ENCODE results near the gene SHISA9.
A peak's percentile ranks its signal among the peaks of the same experiment; 100 is the strongest.

The SHISA9 gene

GRCh38 chr16:13134836-13135235 lies 233.4 kb downstream of the SHISA9 start:
- no peak for DNase-seq

DNA sequence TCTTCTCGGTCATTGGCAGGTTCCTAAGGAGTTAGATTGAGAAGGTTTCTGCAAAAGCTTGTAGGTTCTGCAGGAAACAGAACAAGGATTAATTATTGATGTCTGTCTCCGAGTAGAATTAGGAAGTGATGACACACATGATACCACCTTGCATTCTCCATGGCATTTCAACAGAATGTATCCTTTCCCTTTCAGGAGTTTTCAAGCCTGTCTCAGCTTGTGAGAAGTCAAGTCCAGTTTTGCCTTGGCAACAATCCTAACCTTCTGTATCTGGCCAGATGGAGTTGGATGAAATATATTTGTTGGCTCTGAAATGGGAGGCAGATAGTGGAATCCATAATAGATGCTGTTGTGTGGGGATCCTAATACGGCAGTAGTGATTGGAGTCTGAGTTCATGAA lies 235.5 kb downstream of the SHISA9 start:
- no peak for DNase-seq

- no peak for DNase-seq
These were observed 237.1 kb downstream of the SHISA9 start for GRCh38 chr16:13138528-13138927.

GRCh38 chr16:13139661-13140241 lies 238.4 kb downstream of the SHISA9 start:
- DNase-seq: no peak

DNA sequence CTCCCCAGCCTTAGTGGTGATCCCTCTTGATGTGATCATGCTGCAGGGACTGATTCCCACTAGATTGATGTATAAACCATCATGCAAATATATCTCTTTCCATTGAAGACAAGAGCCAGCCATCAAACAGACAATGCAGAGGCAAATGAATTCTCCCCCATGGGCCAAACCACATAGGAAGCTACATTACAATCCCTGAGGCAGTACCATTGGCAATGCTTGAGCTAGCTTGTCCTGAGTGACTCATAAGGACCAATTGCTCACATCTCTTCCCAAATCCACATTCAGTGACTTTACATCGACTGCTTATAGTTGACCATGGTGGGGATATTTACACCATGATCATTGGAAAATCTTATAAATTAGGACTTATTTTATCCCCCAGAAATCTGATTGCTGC lies 242.2 kb downstream of the SHISA9 start:
- no peak for DNase-seq

- DNase-seq: no peak
These were observed 245.4 kb downstream of the SHISA9 start for GRCh38 chr16:13146829-13147228.

DNA sequence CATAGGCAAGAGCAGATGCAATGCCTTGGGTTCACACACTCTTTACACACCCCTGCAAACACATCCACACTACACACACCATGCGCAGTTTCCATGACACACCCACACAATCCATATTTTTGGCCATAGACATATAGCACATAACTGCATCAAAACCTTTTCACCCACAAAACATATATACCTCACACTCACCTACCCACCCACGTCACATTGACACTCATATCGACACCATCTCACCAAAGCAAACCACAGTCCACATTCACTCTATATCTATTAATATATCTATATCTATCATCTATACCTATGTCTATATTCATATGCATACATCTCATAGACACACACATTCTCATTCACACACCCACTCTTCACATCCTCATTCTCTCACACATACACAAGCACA lies 246.9 kb downstream of the SHISA9 start:
- no peak for DNase-seq

- DNase-seq: no peak
These were observed 247.4 kb downstream of the SHISA9 start for GRCh38 chr16:13148836-13149235.

DNA sequence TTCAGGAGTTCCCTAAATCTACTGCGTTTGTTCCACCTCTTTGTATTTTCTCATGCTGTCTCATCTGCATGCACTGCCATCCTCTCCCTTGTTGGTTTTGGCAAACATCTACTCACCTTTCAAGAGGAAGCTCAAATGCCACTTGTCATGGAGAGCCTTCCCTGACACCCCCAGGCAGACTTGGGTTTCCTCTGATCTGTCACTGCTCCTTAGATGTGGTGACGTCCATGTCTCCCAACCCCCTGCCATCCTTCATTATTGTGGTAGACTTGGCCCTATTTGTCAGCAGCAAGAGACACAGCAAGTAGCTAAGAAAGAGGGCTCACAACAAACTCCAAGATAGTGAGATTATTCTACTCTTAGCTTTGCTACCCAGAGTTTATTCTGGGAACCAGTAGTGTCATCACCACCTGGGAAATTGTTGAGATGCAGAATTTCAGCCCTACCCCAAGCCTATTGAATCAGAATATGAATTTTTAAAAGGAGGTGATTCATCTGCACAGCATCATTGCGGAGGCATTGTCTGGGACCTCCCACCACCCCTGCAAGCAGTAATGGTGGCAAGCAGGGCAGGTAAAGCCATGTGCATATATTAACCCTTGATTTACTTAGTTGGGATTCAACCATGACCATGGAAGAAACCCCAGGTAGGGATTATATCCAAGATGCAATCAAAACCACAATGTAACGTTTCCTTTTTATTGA lies 248.9 kb downstream of the SHISA9 start:
- peak; percentile 13 for DNase-seq

DNA sequence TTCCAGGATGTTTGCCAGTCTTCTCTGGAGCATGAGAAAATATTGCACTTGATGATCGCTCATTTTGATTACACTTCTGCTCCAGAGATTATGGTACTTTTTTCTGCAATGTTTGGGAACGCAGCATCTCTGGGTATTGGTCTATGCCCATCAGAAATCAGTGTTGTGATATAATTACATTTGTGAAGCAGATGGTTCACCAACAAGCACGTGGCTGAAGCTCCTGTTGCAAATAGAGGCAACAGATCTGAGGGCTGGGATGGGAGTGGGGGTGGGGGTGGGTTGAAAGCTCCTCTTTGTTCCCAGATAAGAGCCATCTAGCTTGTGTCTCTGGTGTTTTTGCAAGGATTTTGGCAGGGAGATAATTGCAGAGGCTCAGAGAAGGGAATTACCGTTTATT lies 252.3 kb downstream of the SHISA9 start:
- DNase-seq: no peak

DNA sequence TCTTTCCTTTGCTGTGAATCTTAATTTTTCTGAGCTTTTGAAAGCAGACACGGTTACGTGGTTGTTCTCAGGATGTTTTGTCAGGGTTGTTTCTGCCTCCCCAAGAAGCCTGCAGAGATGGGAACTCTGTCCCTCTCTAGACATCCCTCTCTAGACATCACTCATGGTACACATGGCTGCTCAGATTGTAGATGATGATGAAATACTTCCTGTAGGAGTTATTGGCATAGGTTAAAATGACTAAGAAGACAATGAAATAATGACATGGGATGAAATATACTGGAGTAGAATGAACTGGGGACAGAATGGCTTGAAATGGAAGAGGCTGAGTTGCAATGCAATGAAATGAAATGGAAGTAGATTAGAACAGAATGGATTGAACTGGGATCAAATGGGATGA lies 253.4 kb downstream of the SHISA9 start:
- no peak for DNase-seq

DNA sequence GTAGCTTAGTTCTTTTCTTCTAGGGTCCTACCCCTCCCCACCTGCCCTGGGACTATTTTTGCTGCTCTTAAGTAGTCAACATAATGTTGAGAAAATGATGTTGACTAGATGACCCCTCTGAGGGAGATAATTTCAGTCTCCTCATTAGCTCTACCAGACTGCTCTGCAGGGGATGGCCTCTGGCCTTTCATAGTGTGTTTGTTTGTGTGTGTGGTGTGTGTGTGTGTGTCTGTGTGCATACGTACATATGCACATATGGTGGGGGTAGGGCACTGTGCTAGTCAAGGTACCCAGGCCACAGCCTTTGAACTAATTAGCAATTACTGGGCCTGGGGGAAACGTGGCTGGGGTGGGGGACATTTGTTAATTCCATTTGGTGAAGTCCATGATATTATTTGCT lies 254.0 kb downstream of the SHISA9 start:
- DNase-seq: no peak

DNA sequence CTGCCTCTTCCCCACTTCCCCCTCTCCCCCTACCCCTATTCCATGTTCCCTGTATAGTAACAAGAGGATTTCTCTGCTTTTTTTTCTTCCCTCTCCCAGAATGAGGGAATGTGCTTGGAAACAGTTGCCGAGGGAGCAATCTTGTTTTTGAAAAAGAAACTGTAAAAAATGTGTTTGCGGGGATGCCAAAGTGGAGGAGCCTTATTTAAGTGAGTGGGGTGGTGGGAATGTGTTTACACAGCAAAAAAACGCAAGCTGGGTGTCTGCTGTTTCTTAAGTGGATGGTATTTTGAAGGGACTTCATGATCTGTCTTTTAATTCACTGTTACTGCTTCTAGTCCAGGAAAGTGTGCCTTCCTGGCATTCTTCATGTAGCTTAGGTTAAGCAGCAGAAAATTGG lies 254.4 kb downstream of the SHISA9 start:
- DNase-seq: no peak

- no peak for DNase-seq
These were observed 255.7 kb downstream of the SHISA9 start for GRCh38 chr16:13157082-13157481.

DNA sequence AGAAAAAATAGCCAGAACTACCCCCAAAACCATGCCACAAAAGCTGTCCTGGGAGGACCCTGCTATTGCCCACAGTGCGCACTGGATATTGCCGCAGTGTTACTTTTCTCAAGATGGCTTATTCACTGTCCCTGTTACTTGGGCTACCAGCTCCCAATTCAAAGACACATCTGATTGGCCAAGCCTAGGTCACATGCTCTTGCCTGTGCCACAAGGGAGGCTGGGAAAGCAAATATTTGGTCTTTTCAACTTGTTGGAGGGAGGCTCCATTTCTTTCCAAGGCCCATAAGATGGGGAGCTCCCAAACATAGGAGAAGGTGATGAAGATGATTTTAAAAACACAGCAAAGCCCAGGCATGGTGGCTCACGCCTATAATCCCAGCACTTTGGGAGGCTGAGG lies 257.0 kb downstream of the SHISA9 start:
- no peak for DNase-seq

- no peak for DNase-seq
These were observed 263.6 kb downstream of the SHISA9 start for GRCh38 chr16:13165024-13165423.

- no peak for DNase-seq
These were observed 266.7 kb downstream of the SHISA9 start for GRCh38 chr16:13168091-13168572.

DNA sequence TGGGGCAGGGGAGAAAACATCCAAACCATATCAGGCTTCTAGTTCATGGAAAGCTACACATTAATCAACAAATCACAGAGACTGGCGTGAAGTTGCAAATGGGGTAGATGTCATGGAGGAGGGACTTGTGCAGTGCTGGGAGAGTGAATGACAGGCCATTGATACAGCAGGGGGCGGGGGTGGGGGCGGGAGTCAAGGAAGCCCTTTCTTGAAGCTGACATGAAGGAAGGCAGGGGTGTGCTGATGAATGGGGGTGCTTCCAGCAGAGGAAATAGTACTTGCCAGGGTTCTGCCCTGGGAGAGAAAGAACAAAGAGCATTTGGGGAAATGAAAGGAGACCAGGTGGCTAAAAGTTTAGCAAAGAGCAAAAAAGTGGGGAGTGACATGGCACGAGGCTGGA lies 269.9 kb downstream of the SHISA9 start:
- DNase-seq: no peak

DNA sequence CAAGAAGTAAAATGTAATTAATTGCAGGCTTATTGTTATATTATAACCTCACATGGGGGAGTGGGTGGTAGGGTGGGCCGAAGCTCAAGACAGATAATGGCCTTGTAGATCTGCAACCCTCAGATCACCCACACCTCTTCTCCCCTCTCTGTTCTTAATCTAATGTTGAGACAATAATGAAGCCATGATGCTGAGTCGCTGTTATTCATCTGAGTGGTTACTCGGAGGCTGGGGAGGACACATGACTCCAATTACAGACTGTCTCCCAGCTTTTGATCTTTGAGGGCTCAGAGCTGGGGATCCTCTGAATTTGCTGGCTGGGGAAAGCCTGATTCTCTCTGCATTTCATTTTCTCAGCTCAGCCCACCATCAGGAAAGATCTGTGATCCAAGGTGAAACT lies 275.3 kb downstream of the SHISA9 start:
- no peak for DNase-seq

GRCh38 chr16:13178318-13178717 lies 276.9 kb downstream of the SHISA9 start:
- DNase-seq: no peak

DNA sequence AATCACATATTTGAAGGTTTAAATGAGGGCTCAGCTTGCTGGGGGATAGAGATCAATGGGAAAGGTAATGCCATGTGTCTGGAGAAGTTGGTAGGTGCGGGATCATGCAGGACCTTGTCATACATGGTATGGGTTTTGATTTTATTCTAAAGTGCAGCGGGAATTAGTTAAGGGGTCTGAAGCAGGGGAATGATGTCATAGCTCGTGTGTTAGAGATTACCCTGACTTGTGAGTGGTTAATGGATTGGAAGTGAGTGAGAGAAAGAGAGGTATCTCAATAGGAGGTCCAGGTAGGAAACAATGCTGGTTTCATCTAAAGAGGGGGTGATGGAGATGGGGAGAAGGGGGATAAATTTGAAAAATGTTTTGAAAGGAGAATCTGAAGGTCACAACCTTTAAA lies 280.0 kb downstream of the SHISA9 start:
- DNase-seq: no peak

DNA sequence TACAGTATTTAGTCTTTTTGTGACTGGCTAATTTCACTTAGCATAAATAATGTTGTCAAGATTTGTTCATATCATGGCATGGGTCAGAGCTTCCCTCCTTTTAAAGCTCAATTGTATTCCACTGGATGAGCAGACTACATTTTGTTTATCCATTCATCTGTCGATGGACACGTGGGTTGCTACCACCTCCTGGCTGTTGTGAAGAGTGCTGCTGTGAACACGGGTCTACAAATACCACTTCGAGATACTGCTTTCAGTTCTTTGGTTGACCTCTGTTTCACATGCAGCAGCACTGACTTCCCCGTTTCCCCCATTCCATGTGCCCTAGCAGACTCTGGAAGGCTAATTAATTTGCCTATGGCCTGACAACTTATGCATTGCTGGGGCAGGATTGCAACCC lies 285.4 kb downstream of the SHISA9 start:
- no peak for DNase-seq

DNA sequence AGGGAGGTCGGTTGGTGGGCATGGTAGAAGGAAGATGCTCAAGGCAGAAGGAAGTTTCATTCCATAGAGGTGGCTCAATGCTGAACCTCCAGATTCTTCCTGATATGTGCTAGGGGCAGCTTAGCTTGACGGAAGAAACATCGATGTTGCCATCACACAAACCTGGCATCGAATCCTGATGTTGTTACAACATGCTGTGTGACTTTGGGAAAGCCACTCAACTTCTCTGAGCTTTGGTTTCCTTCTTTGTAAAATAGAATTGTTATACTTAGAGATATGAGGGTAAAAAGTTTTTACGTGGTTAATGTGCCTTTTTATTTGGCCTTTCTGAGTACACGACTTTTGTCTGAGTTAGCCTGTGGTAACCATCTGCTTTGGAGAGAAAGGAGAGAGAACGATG lies 287.9 kb downstream of the SHISA9 start:
- DNase-seq: no peak

GRCh38 chr16:13193721-13194120 lies 292.3 kb downstream of the SHISA9 start:
- DNase-seq: no peak

DNA sequence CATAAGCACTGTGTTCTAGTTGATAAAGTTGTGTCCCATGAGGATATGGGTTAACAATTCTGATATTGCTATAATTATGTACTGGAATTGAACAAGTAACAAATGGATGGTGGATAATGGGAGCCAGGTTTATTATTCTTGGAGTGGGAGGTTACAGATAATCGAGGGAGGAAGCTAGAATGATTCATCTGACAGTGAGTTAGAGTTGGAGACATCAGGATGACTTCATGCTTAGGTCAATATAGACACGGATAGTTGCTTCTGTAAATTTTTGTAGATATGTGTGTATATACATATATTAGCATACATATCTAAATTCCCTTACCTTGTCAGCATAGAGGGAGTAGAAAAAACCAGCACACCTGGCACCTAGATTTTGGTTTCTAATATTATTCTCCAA lies 293.4 kb downstream of the SHISA9 start:
- DNase-seq: no peak
